H9 (cell line): ENCODE measurements around the gene TMEFF2. TPM values are rescaled to one million over a fixed set of nuclear protein-coding genes. Genes with fewer than 3 reads are reported as not detected.

ENCODE experiments used
- DNase-seq: peaks from one replicate; pipeline ENCODE4 v3.0.0-alpha.2; 2017
- H2AFZ ChIP-seq: one replicate; pipeline ENCODE4 v1.6.1; 2013; ENCODE audit warnings: mild to moderate bottlenecking, low read length, control low read depth, moderate library complexity
- H2AK5ac ChIP-seq: 2 replicates; pipeline ENCODE4 v1.6.1; 2013; ENCODE audit warnings: low read length, control low read depth, mixed read lengths; ENCODE audit not compliant: insufficient read length
- H2BK120ac ChIP-seq: one replicate; pipeline ENCODE4 v1.6.1; 2013; ENCODE audit warnings: low read depth, mild to moderate bottlenecking, low read length, control low read depth, inconsistent platforms; ENCODE audit not compliant: poor library complexity, severe bottlenecking
- H2BK12ac ChIP-seq: 2 replicates; pipeline ENCODE4 v1.6.1; 2013; ENCODE audit warnings: low read length, control low read depth, mixed read lengths, low read depth; ENCODE audit not compliant: insufficient read length
- H2BK15ac ChIP-seq: 2 replicates; pipeline ENCODE4 v1.6.1; 2013; ENCODE audit warnings: low read depth, low read length, control low read depth
- H2BK20ac ChIP-seq: one replicate; pipeline ENCODE4 v1.6.1; 2013; ENCODE audit warnings: low read depth, mild to moderate bottlenecking, low read length, control low read depth, inconsistent platforms; ENCODE audit not compliant: poor library complexity, severe bottlenecking
- H2BK5ac ChIP-seq: 2 replicates; pipeline ENCODE4 v1.6.1; 2013; ENCODE audit warnings: low read length, control low read depth, mixed read lengths; ENCODE audit not compliant: insufficient read length
- H3K14ac ChIP-seq: 2 replicates; pipeline ENCODE4 v1.6.1; 2013; ENCODE audit warnings: low read length, control low read depth; ENCODE audit not compliant: insufficient read depth
- H3K18ac ChIP-seq: 2 replicates; pipeline ENCODE4 v1.6.1; 2013; ENCODE audit warnings: low read depth, mild to moderate bottlenecking, mixed read lengths, low read length, control low read depth; ENCODE audit not compliant: insufficient read length
- H3K23ac ChIP-seq: 2 replicates; pipeline ENCODE4 v1.6.1; 2013; ENCODE audit warnings: low read length, control low read depth, mixed read lengths, low read depth; ENCODE audit not compliant: insufficient read length
- H3K23me2 ChIP-seq: 2 replicates; pipeline ENCODE4 v1.6.1; 2013; ENCODE audit warnings: low read depth, mild to moderate bottlenecking, mixed read lengths, low read length, control low read depth; ENCODE audit not compliant: insufficient read length, poor library complexity, severe bottlenecking
- H3K27ac ChIP-seq: 2 replicates; pipeline ENCODE4 v1.5.1; 2013; ENCODE audit warnings: low read length, control low read depth, mixed read lengths, low read depth; ENCODE audit not compliant: insufficient read length
- H3K27me3 ChIP-seq: 2 replicates; pipeline ENCODE4 v1.6.1; 2013; ENCODE audit warnings: low read length, control low read depth, inconsistent platforms; ENCODE audit not compliant: insufficient read depth
- H3K4ac ChIP-seq: 2 replicates; pipeline ENCODE4 v1.6.1; 2013; ENCODE audit warnings: low read depth, mild to moderate bottlenecking, control low read depth, inconsistent platforms, low read length, moderate library complexity
- H3K4me1 ChIP-seq: 2 replicates; pipeline ENCODE4 v1.6.1; 2013; ENCODE audit warnings: low read length, control low read depth, inconsistent platforms; ENCODE audit not compliant: insufficient read depth
- H3K4me2 ChIP-seq: 2 replicates; pipeline ENCODE4 v1.6.1; 2013; ENCODE audit warnings: low read length, control low read depth, mixed read lengths; ENCODE audit not compliant: insufficient read length, insufficient read depth
- H3K56ac ChIP-seq: 2 replicates; pipeline ENCODE4 v1.6.1; 2013; ENCODE audit warnings: low read depth, mild to moderate bottlenecking, mixed read lengths, low read length, control low read depth; ENCODE audit not compliant: insufficient read length
- H3K79me1 ChIP-seq: 2 replicates; pipeline ENCODE4 v1.6.1; 2013; ENCODE audit warnings: low read depth, mild to moderate bottlenecking, moderate library complexity, low read length, control low read depth, inconsistent platforms; ENCODE audit not compliant: insufficient read depth, poor library complexity, severe bottlenecking
- H3K79me2 ChIP-seq: 2 replicates; pipeline ENCODE4 v1.6.1; 2013; ENCODE audit warnings: low read length, control low read depth, inconsistent platforms; ENCODE audit not compliant: insufficient read depth
- H3K9ac ChIP-seq: 2 replicates; pipeline ENCODE4 v1.6.1; 2013; ENCODE audit warnings: low read length, control low read depth, mixed read lengths; ENCODE audit not compliant: insufficient read length; ENCODE audit errors: extremely low read depth
- H3K9me3 ChIP-seq: one replicate; pipeline ENCODE4 v1.6.1; 2013; ENCODE audit warnings: low read depth, low read length, inconsistent platforms; ENCODE audit not compliant: control insufficient read depth
- H3T11ph ChIP-seq: one replicate; pipeline ENCODE4 v1.6.1; 2013; ENCODE audit warnings: mild to moderate bottlenecking, low read length, control low read depth, inconsistent platforms
- H4K20me1 ChIP-seq: one replicate; pipeline ENCODE4 v1.6.1; 2013; ENCODE audit not compliant: control insufficient read depth, insufficient read length, insufficient read depth
- H4K5ac ChIP-seq: 2 replicates; pipeline ENCODE4 v1.6.1; 2013; ENCODE audit warnings: low read depth, mild to moderate bottlenecking, mixed read lengths, low read length, control low read depth; ENCODE audit not compliant: insufficient read length
- H4K8ac ChIP-seq: replicated peaks from 2 replicates; pipeline ENCODE4 v1.6.1; 2013; ENCODE audit warnings: low read length, control low read depth, mixed read lengths, low read depth; ENCODE audit not compliant: insufficient read length
- H4K91ac ChIP-seq: 2 replicates; pipeline ENCODE4 v1.6.1; 2013; ENCODE audit warnings: low read depth, mild to moderate bottlenecking, moderate library complexity, mixed read lengths, low read length, control low read depth; ENCODE audit not compliant: insufficient read length
- H3K27ac Mint-ChIP-seq, 3 experiments: 2 replicates in 2 of 3; 3 replicates in 1 of 3; pipeline ENCODE4 v1.8.0; 2020 to 2021; ENCODE audit warnings: mixed read lengths in 3 of 3, mild to moderate bottlenecking in 1 of 3, moderate library complexity in 1 of 3
- H3K27me3 Mint-ChIP-seq: 2 replicates; pipeline ENCODE4 v1.8.0; 2021; ENCODE audit warnings: low read depth, mild to moderate bottlenecking, moderate library complexity, mixed read lengths
- H3K36me3 Mint-ChIP-seq, 3 experiments: 2 replicates in 2 of 3; 3 replicates in 1 of 3; pipeline ENCODE4 v1.8.0; 2020 to 2021; ENCODE audit warnings: low read depth in 3 of 3, mixed read lengths in 3 of 3; ENCODE audit not compliant: insufficient read depth in 1 of 3
- H3K4me1 Mint-ChIP-seq, 2 experiments: 2 replicates each; pipeline ENCODE4 v1.8.0; 2020; ENCODE audit warnings: mixed read lengths in 2 of 2
- H3K4me3 Mint-ChIP-seq, 2 experiments: 2 replicates in 1 of 2; 3 replicates in 1 of 2; pipeline ENCODE4 v1.8.0; 2020 to 2021; ENCODE audit warnings: mild to moderate bottlenecking in 2 of 2, mixed read lengths in 2 of 2, moderate library complexity in 1 of 2
- H3K9me3 Mint-ChIP-seq, 2 experiments: 2 replicates in 1 of 2; 3 replicates in 1 of 2; pipeline ENCODE4 v1.8.0; 2020; ENCODE audit warnings: mild to moderate bottlenecking in 2 of 2, mixed read lengths in 2 of 2, moderate library complexity in 1 of 2
- CTCF ChIP-seq: fragments of 200-600 bp; sonication (generic); conservative IDR thresholded peaks from 3 replicates; pipeline ENCODE4 v1.8.0; 2021; ENCODE audit warnings: antibody characterized with exemption, mild to moderate bottlenecking
- total RNA-seq: library from RNA; stranded (reverse); gene quantifications from 2 replicates; pipeline ENCODE4 v1.2.1, GENCODE V29; 2021

The TMEFF2 gene
- total RNA-seq, 1 experiment from 2014 or later: 0.39 TPM

GRCh38 chr2:192051533-192051932 is 143.2 kb downstream of the TMEFF2 start:
- no peak overlapping the region for H3K23ac ChIP-seq
- H2BK20ac ChIP-seq: no peak overlapping the region
- no peak overlapping the region for H3K4ac ChIP-seq
- H4K91ac ChIP-seq: no peak overlapping the region
- H3K9me3 Mint-ChIP-seq: peaks cover 0 to 2% of the 10 kb centered on the region in 2 experiments; a peak in 1 of 5 replicates
- H3K79me2 ChIP-seq: no peaks in the 10 kb centered on the region
- no peak overlapping the region for H2BK120ac ChIP-seq
- no peak overlapping the region for H3K4me3 Mint-ChIP-seq
- H3K14ac ChIP-seq: no peak overlapping the region
- no peak overlapping the region for H3K4me2 ChIP-seq
- DNase-seq: no peak
- H2BK15ac ChIP-seq: no peak overlapping the region
- H3K18ac ChIP-seq: no peak overlapping the region
- H2BK5ac ChIP-seq: no peak overlapping the region
- peaks cover 4 to 13% of the 10 kb centered on the region in 2 experiments for H3K4me1 Mint-ChIP-seq
- no peak overlapping the region for H2AFZ ChIP-seq
- H3K36me3 Mint-ChIP-seq: no peaks in the 10 kb centered on the region
- H2BK12ac ChIP-seq: no peak overlapping the region
- H2AK5ac ChIP-seq: no peak overlapping the region
- H3K79me1 ChIP-seq: no peaks in the 10 kb centered on the region
- H3K27me3 ChIP-seq: no peaks in the 10 kb centered on the region
- H3T11ph ChIP-seq: no peak overlapping the region
- no peak overlapping the region for H3K56ac ChIP-seq
- no peaks in the 10 kb centered on the region for H3K9me3 ChIP-seq
- H4K8ac ChIP-seq: no peak overlapping the region
- no peak for TF ChIP-seq CTCF
- H3K23me2 ChIP-seq: no peaks in the 10 kb centered on the region
- no peak overlapping the region for H3K9ac ChIP-seq
- no peaks in the 10 kb centered on the region for H4K20me1 ChIP-seq
- H3K27ac Mint-ChIP-seq: no peak overlapping the region
- no peaks in the 10 kb centered on the region for H3K4me1 ChIP-seq
- H3K27me3 Mint-ChIP-seq: no peaks in the 10 kb centered on the region
- no peak overlapping the region for H3K27ac ChIP-seq
- no peak overlapping the region for H4K5ac ChIP-seq
